Fibroblast of skin of right biceps (primary cell): ENCODE data around the gene SOCS2.

Experiments
- DNase-seq: peaks from one replicate; pipeline ENCODE4 v3.0.0-alpha.2; 2013

SOCS2 gene

DNA sequence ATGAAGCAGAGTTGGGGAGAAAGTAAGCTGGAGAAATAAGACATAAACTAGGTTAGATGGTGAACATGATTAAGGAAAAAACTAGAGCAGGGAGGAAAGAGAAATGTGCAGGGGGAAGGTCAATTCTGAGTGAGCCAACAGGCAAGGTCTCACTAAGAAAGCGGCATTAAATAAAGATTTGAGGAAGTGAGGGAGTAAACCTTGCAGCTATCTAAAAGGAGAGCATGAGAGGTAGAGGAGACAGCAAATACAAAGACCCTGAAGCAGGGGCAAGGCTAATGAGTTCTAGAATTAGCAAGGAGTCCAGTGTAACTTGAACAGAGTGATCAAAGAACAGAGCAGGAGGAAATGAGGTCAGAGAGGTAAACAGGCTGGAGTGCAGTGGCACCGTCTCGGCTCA is 4.4 kb upstream of the SOCS2 start:
- no peak for DNase-seq

DNA sequence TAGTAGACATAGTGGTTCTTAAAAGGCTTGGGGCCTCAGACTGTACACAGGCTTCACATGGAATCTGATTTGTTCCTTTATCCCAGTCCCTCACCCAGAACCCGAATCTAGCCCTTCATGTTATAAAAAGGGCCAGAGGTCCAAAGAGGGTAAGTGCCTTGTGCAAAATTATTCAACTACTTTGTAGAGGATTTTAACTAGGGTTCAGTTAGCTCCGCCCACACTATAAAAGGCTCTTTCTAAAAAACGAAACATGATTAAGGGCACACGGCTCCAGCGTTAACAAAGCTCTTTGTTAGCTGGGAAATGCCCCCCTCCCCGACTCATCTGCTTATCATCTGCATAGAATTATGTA is 3.2 kb upstream of the SOCS2 start:
- DNase-seq: no peak

GRCh38 chr12:93569656-93570551 is 2.6 kb upstream of the SOCS2 start:
- DNase-seq: peak; percentile 84

DNA sequence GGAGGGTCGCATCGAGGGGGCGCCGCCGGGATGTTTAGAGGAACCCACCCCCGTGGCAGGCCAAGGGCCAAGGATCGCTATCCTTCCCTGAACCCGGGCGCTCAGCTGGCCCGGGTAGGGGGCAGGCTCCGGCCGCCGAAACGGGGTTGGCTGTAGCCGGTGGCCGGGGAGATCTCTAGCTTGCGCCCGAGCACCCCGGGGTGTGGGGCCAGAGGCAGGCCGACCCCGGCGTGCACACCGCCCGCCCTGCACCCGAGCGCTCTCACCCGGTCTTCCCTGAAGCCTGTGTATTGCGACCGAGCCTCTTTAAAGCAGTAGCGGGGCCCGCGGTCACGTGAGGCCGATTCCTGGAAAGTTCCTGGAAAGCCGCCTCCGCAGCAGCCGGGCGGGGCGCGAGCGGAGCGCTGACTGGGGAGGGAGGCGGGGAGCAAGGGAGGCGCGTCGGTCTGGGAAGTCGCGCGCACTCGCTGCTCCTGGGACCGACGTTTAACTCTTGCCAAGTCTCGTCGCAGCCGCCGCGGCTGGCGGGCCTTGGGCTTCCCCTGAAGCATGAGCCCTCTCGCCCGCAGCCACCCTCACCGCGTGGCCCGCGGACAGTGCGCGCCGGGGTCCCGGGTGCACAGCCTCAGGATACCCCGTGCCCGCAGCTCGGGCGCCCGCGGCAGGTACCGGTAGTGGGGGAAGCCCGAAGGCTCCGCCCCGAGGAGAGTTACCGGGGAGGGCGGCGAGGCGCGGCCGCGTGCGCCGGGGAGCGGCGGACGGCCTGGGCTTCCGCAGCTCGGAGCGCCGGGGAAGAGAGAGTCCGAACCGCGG is 1.7 kb upstream of the SOCS2 start:
- peak; percentile 96 for DNase-seq

GRCh38 chr12:93571365-93571924 is 1.0 kb upstream of the SOCS2 start:
- DNase-seq: peak; percentile 80

DNA sequence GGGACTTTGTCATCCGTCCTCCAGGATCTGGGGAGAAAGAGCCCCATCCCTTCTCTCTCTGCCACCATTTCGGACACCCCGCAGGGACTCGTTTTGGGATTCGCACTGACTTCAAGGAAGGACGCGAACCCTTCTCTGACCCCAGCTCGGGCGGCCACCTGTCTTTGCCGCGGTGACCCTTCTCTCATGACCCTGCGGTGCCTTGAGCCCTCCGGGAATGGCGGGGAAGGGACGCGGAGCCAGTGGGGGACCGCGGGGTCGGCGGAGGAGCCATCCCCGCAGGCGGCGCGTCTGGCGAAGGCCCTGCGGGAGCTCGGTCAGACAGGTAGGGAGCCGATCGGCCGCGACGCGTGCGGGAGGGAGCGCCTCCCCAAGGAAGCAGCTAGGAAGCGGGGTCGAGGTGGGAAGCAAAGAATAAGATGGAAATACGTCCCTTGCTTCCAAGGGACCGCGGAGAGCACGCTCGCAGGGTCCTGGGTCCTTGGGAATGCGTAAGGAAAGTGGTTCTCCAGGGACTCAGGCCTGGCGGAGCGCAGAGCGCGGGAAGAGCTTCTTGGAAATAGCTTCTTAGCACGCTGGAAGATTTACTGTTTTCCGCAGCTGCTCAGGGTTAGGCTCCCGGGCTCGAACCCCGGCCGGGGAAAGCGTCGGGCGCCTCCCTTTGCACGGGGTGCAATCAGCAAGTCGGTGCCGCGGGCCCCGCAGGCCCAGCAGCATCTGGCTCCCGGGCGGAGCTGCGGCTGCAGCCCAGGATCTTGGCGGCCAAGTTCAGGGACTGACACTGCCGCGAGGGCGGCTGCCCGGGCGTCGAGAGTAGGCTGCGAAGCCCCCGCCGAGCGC is 457 bp downstream of the SOCS2 start:
- DNase-seq: peak; percentile 43

DNA sequence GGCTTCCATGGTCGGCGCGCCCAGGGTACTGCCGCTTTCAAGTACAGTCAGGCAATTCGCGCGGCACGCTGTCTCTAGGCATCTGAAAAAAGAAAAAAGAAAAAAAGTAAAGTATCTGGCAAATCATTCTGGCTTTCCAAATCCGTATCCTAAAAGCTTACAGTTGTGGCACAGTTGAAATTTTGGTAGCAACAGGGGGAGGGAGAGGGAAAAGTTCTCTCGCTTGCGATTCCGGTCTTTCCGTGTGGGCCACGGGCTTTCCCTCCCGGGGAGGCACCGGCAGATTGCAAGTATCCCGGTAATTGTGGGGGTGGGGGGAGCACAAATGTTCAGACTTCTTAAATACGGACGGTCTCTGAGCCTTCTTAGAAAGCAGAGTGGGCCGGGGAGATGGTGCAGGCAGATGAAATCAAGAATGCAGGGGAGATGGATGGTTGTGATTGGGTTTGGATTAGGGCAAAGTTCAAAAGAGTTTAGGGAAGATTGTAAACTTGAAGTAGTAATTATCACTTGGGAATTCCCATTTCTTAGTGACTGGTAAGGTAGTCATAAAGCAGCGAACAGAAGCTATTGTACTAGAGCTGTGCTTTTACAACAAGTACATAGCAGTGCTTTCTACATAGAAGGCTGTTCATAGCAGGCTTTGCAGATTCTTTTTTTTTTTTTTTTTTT is 1.2 kb downstream of the SOCS2 start:
- peak; percentile 20 for DNase-seq

DNA sequence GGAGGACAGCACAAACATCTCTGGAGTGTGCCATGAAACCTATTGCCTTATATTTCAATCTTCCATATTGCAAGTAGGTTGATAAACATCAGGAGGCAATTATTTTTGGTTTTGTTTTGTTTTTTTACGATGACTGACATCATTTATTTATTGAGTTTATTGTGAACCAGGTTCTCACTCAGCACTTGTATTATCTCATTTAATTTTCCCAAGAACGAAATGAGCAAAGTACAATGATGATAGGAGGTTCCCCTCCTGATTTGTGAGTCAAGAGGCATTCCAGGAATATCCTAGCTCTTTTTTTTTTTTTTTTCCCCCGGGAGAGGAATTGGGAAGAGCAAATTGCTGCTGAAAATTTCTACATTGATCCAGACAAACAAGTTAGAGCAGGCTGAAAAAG is 4.7 kb downstream of the SOCS2 start:
- DNase-seq: no peak

DNA sequence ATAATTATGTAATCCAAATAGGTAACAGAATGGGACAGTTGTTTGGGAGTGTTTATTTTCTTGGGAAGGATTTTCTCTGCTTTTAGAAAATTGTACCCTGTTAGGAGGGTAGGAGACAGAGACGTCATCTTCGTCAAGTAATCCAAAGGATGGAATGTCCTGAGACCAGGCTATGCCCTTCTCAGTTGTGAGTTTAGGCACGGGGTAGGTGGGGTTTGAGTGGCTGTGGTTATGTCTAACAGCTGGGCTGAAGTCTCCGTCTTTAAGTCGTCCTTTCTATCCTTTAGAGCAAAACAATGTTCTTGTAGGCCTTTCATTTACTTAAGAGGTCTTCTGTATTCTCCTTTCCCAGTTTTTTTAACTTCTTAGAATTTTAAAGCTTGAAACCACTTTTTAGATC is 5.7 kb downstream of the SOCS2 start:
- DNase-seq: no peak

DNA sequence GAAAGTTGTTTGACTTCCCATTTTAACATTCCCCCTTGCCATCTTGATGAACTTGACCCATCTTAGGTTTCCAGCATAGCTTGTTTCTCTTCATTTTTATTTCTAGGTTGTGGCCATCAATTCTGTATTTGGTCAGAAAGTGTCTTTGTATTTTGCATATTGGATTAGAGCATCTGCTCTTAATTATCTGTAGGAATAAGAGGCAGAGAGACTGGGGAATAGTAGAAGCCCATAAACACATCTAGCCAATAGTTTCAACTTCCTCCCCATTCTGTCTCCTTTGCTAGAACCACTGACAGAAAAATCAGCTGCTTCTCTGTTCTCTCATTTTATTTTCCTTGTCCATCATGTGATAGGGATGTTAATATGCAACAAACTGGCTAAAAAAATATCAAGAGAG is 8.2 kb downstream of the SOCS2 start:
- DNase-seq: no peak

GRCh38 chr12:93581370-93581769 is 8.9 kb downstream of the SOCS2 start:
- DNase-seq: no peak

DNA sequence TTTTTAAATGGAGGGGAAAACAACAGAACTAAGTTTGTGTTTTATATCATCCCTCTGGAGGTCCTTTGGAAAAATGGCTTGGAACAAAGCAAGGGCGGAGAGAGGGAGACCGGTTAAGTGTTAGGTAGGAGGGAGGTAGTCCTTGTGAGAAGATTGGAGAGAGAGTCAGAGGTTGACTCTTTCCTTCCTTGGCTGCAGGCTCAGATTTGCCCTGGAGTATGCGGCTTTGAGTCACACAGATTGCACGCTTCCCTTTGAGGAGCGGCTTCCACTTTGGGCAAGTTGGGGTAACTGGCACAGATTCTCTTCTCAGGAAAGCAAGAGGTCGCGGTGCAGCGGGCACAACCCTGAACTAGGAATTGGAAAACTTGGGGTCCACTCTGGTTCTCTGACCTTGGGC is 9.9 kb downstream of the SOCS2 start:
- no peak for DNase-seq

GRCh38 chr12:93583627-93584392 is 11.3 kb downstream of the SOCS2 start:
- no peak for DNase-seq

GRCh38 chr12:93585247-93585646 is 12.8 kb downstream of the SOCS2 start:
- no peak for DNase-seq

DNA sequence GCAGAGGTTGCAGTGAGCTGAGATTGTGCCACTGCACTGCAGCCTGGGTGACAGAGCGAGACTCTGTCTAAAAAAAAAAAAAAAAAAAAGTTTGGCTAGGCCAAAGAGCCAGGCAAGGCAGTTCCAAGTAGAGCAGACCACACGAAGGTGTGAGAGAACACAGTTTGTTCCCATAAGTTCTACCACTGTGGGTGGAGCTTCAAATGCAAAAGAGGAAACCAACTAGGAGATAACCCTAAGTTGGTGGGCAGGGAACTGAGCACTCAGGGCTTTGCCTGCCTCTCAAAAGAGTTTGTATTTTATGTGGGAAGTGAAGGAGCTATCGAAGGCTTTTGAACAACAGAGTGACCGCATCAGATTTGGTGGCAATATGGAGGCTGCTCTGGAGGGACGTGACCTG is 15.1 kb downstream of the SOCS2 start:
- DNase-seq: no peak

DNA sequence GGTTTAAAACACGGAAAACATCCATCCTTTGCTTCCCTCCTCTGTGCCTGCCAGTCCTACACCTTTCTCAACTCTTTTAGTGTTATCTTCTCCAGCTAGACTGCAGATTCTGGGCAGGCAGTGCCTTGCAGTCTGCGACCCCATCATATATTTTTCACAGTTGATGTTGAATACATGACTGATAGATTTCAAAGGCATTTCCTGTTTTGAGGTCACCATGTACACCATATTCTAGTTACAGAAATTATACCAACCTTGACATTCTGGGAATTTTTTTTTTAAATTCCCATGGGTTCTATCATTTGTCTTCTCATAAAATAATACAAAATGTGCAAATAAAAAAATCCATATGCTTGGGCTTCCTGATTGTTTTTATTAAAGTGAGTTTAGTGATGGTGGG is 16.6 kb downstream of the SOCS2 start:
- DNase-seq: peak; percentile 55

DNA sequence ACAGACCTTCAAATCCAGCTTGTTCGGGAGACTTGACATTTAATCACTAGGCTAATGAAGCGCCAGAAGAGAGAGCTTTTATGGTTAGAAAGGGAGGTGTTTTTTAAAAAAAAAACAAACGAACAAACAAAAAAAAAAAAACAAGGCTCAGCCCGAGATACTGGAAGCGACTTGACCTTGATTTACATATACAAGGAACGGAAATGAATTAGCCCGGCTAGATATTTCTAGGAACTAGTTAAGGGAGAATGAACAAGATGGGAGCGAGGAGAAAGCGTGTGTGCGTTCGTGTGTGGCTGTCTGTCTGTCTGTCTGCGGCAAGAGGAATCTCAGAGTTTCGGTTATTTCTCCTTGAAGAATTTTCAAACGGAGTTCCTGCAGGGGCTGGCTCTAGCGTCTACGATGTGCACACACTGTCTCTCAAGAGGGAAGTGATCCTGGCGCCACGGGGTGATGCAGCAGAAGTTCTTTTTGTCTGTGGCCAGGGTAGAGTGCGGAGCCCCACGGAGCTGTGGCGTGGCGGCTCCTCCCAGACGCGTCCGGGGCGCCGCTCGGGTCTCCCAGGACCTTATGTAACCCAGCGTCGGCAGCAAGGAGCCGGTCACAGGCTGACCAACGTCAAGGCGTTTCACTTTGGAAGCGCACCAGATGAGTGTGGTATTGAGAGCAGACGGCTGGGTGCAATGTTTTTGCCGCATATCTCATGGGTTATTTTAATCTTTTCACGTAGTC is 18.8 kb downstream of the SOCS2 start:
- DNase-seq: peak; percentile 83

- DNase-seq: no peak
Measured at GRCh38 chr12:93592641-93593406, 20.3 kb downstream of the SOCS2 start.

DNA sequence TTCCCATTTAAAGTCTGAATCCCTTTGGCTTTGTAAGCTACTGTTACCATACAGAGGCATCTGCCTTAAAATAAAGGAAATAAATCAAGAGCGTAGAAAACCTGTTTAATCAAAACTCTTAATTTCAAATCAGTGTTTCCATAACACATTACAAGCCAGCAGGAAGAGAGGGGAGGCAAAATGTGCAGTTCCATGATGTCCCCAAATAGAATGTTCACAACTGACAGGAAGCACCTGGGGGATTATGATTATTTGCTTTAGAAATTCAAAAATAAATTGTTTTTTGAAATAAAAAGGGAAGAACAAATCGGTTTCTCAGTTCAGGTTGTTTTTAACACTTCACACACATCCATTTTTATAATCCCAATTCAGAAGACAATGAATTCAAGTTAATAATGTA is 21.4 kb downstream of the SOCS2 start:
- DNase-seq: no peak

GRCh38 chr12:93594766-93595311 is 22.4 kb downstream of the SOCS2 start:
- no peak for DNase-seq
